HG03378 (cell line): Measurements from ENCODE around the gene FKBP11.
"Not testable (repeated sequence)": the region's sequence is repeated elsewhere in the genome, so short reads cannot be mapped to it uniquely, and the experiment has no call there.

ENCODE experiments used
- ATAC-seq: cut with Tn5 transposase; IDR thresholded peaks from one replicate; pipeline ENCODE4 v1.9.1; 2021; ENCODE audit warnings: mild to moderate bottlenecking, moderate library complexity; ENCODE audit not compliant: unreplicated experiment

FKBP11 gene

GRCh38 chr12:48917857-48918537 lies 7.3 kb downstream of the FKBP11 start:
- no peak for ATAC-seq

GRCh38 chr12:48910196-48910595 lies 15.1 kb downstream of the FKBP11 start:
- ATAC-seq, result no peak

GRCh38 chr12:48909698-48910097 lies 15.6 kb downstream of the FKBP11 start:
- ATAC-seq, result not testable (repeated sequence)

GRCh38 chr12:48907245-48907644 lies 18.0 kb downstream of the FKBP11 start:
- no peak for ATAC-seq

GRCh38 chr12:48903982-48904411 lies 21.3 kb downstream of the FKBP11 start:
- ATAC-seq, result peak; percentile 78

GRCh38 chr12:48903363-48903981 lies 21.8 kb downstream of the FKBP11 start:
- no peak for ATAC-seq

GRCh38 chr12:48901278-48901677 lies 24.0 kb downstream of the FKBP11 start:
- ATAC-seq, result no peak

GRCh38 chr12:48899651-48900050 lies 25.6 kb downstream of the FKBP11 start:
- ATAC-seq, result no peak

GRCh38 chr12:48894271-48894670 lies 31.0 kb downstream of the FKBP11 start:
- no peak for ATAC-seq

GRCh38 chr12:48890657-48891418 lies 34.5 kb downstream of the FKBP11 start:
- no peak for ATAC-seq

- no peak for ATAC-seq
Measured at GRCh38 chr12:48889679-48890078, 35.6 kb downstream of the FKBP11 start.

GRCh38 chr12:48883305-48884161 lies 41.8 kb downstream of the FKBP11 start:
- ATAC-seq, result no peak

- no peak for ATAC-seq
Measured at GRCh38 chr12:48882972-48883304, 42.4 kb downstream of the FKBP11 start.

GRCh38 chr12:48882315-48882687 lies 43.0 kb downstream of the FKBP11 start:
- ATAC-seq, result no peak

- ATAC-seq, result no peak
Measured at GRCh38 chr12:48881686-48882314, 43.5 kb downstream of the FKBP11 start.

- no peak for ATAC-seq
Measured at GRCh38 chr12:48880647-48881046, 44.6 kb downstream of the FKBP11 start.

- ATAC-seq, result no peak
Measured at GRCh38 chr12:48878548-48878947, 46.7 kb downstream of the FKBP11 start.

GRCh38 chr12:48875944-48876515 lies 49.3 kb downstream of the FKBP11 start:
- no peak for ATAC-seq

GRCh38 chr12:48873534-48873933 lies 51.8 kb downstream of the FKBP11 start:
- ATAC-seq, result not testable (repeated sequence)

- no peak for ATAC-seq
Measured at GRCh38 chr12:48873096-48873495, 52.2 kb downstream of the FKBP11 start.
